A673 (cell line): ENCODE measurements around the gene C9orf50. TPM values are rescaled to one million over a fixed set of nuclear protein-coding genes. Genes with fewer than 3 reads are reported as not detected.

Experiments
- BruUV-seq: library from RNA; stranded (reverse); fragments of 400-500 nt; replicated peaks from 2 replicates; lab custom pipeline; 2021; lab: Mats Ljungman, UMichigan
- CTCF ChIA-PET: fragments of 300-600 bp; sonication (Branson Sonifier 250); formaldehyde crosslinking; loops from one replicate; lab custom pipeline; 2022; ENCODE audit warnings: antibody characterized with exemption; lab: Charles Lee
- POLR2A ChIA-PET: fragments of 300-600 bp; sonication (Branson Sonifier 250); formaldehyde crosslinking; loops from one replicate; lab custom pipeline; 2022; ENCODE audit warnings: antibody characterized with exemption; ENCODE audit not compliant: low non-redundant PET; lab: Charles Lee
- DNase-seq: peaks from one replicate; pipeline ENCODE4 v3.0.0-alpha.2; 2015; ENCODE audit warnings: low spot score
- H3K27ac ChIP-seq: fragments of 200-600 bp; sonication (generic); 2 replicates; pipeline ENCODE4 v1.5.1; 2016; ENCODE audit warnings: mixed run types, low read depth, mild to moderate bottlenecking, mixed read lengths, antibody characterized with exemption, low read length; ENCODE audit not compliant: poor library complexity, severe bottlenecking
- H3K27me3 ChIP-seq: fragments of 200-600 bp; sonication (generic); replicated peaks from 2 replicates; pipeline ENCODE4 v1.6.1; 2017; ENCODE audit warnings: mixed run types, low read depth, mild to moderate bottlenecking, mixed read lengths, antibody characterized with exemption, low read length; ENCODE audit not compliant: insufficient read depth, poor library complexity
- H3K36me3 ChIP-seq: fragments of 200-600 bp; sonication (generic); 2 replicates; pipeline ENCODE4 v1.6.1; 2016; ENCODE audit warnings: mixed run types, mild to moderate bottlenecking, mixed read lengths, antibody characterized with exemption, low read length; ENCODE audit not compliant: insufficient read depth, poor library complexity, severe bottlenecking
- H3K4me1 ChIP-seq: fragments of 200-600 bp; sonication (generic); 2 replicates; pipeline ENCODE4 v1.6.1; 2017; ENCODE audit warnings: mixed run types, mild to moderate bottlenecking, mixed read lengths, antibody characterized with exemption, low read length; ENCODE audit not compliant: insufficient read depth, poor library complexity, severe bottlenecking
- H3K4me3 ChIP-seq: fragments of 200-600 bp; sonication (generic); 2 replicates; pipeline ENCODE4 v1.5.1; 2016; ENCODE audit warnings: low read depth, mixed run types, mild to moderate bottlenecking, mixed read lengths, low read length; ENCODE audit not compliant: poor library complexity, severe bottlenecking
- H3K9me3 ChIP-seq: fragments of 200-600 bp; sonication (generic); 2 replicates; pipeline ENCODE4 v1.6.1; 2016; ENCODE audit warnings: mixed run types, low read depth, mild to moderate bottlenecking, mixed read lengths, antibody characterized with exemption, low read length; ENCODE audit not compliant: poor library complexity, severe bottlenecking
- EZH2 ChIP-seq: fragments of 200-600 bp; sonication (generic); IDR thresholded peaks from 2 replicates; pipeline ENCODE4 v1.6.1; 2017; ENCODE audit warnings: borderline replicate concordance, low read depth, mild to moderate bottlenecking, mixed read lengths, antibody characterized with exemption, low read length; ENCODE audit not compliant: poor library complexity, severe bottlenecking
- intact Hi-C: fragments of 100-400 bp; cut with micrococcal nuclease; formaldehyde crosslinking; loops from one replicate; pipeline ENCODE4 v1.10.0; 2022; ENCODE audit not compliant: unreplicated experiment
- total RNA-seq: library from RNA; stranded (reverse); gene quantifications from 2 replicates; pipeline ENCODE4 v1.2.3, GENCODE V29; 2021
- TF ChIP-seq, protein P1 (sequence below): fragments of 300-800, 200-600 bp; sonication (generic); conservative IDR thresholded peaks from 2 replicates; pipeline ENCODE4 v1.5.1; 2017; ENCODE audit warnings: low read depth, mild to moderate bottlenecking, antibody characterized with exemption, low read length, moderate library complexity, mixed read lengths

The C9orf50 gene
- total RNA-seq, 1 experiment from 2014 or later = not detected

DNA sequence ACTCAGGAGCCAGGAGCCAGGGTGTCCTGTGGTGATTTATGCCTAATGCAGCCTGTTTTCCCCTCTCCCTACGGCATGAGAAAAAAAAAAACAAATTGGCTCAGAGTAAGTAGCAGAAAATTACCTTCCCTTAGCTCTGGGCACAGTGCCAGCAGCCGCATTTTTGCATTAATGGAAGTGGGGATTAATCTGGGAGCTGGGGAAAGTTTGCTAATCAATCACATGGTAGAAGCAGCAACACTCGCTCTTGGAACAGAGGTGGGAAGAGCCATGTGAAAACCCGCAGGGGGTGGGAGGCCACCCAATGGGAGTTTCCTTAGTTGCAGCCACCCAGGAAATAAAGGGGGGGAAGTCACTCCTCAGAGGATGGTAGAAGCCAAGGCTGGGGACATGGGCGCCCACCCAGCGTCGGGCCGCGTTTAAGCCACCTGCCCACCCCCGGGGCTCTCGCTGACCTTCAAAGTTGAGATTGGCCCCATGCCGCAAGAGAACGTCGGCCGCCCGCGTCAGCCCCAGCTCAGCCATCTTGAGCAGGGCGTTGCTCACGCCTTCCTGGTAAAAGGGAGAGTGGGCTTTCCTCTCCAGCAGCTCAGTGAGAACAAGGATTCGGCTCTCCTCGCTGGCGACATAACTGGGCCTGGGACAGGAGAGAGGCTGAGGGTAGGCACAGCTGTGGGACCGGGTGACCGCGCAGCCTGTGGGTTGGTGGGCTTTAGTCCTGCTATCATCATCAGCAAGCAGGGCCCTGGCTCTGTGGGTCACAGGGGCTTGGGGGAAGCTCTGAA, 19.4 kb upstream of the C9orf50 start:
- Histone ChIP-seq H3K4me1 (peaks cover 14% of the 10 kb centered on the region), H3K27ac (peak overlapping the region; percentile 85), H3K4me3 (peak overlapping the region; percentile 91), H3K9me3 (no peaks in the 10 kb centered on the region), H3K27me3 (no peaks in the 10 kb centered on the region), H3K36me3 (peaks cover 35% of the 10 kb centered on the region)
- peak; percentile 98 for DNase-seq
- POLR2A ChIA-PET = interaction anchor here (0.6 to 0.7 kb wide), 3 partner anchors 219 to 500 kb away, joined by 4 to 16 read pairs (median 5); no protein-coding TSS in a partner anchor
- BruUV-seq = no TSS peak
- intact Hi-C loops = loop anchor here (1.0 to 5.0 kb wide), 3 partner anchors 87 to 497 kb away; no protein-coding TSS in a partner anchor
- CTCF ChIA-PET = interaction anchor here (0.6 to 2.1 kb wide), 9 partner anchors 13 to 760 kb away, joined by 3 to 12 read pairs (median 5); no protein-coding TSS in a partner anchor
- TF ChIP-seq, protein P1, sequence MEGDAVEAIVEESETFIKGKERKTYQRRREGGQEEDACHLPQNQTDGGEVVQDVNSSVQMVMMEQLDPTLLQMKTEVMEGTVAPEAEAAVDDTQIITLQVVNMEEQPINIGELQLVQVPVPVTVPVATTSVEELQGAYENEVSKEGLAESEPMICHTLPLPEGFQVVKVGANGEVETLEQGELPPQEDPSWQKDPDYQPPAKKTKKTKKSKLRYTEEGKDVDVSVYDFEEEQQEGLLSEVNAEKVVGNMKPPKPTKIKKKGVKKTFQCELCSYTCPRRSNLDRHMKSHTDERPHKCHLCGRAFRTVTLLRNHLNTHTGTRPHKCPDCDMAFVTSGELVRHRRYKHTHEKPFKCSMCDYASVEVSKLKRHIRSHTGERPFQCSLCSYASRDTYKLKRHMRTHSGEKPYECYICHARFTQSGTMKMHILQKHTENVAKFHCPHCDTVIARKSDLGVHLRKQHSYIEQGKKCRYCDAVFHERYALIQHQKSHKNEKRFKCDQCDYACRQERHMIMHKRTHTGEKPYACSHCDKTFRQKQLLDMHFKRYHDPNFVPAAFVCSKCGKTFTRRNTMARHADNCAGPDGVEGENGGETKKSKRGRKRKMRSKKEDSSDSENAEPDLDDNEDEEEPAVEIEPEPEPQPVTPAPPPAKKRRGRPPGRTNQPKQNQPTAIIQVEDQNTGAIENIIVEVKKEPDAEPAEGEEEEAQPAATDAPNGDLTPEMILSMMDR = no peak
- no peak for TF ChIP-seq EZH2

DNA sequence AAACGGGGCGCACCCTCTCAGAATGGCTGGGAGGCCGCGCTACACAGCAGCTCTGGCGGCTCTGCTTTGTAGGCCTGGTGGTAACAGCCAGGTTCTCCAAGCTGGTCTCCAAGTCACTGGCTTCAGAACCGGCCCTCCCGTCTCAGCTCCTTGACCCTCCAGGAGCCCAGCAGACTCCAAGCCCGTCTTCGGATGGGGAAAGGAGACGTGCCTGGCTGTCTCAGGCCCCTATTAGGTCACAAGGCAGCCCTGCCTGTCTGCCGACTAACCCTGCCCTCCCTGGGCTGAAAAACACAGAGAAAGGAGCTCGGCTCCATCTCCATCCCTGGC, 18.8 kb upstream of the C9orf50 start:
- intact Hi-C loops = loop anchor here (1.0 to 5.0 kb wide), 3 partner anchors 88 to 496 kb away; no protein-coding TSS in a partner anchor
- no peaks in the 10 kb centered on the region for H3K9me3 ChIP-seq
- TF ChIP-seq, protein P1 = no peak
- no peak for TF ChIP-seq EZH2
- CTCF ChIA-PET = interaction anchor here (0.6 to 2.1 kb wide), 6 partner anchors 12 to 513 kb away, joined by 3 to 12 read pairs (median 5); no protein-coding TSS in a partner anchor
- H3K4me3 ChIP-seq = peak overlapping the region; percentile 91
- H3K4me1 ChIP-seq = peaks cover 14% of the 10 kb centered on the region
- no TSS peak for BruUV-seq
- H3K27me3 ChIP-seq = no peaks in the 10 kb centered on the region
- POLR2A ChIA-PET = interaction anchor here (0.6 to 0.7 kb wide), 2 partner anchors 253 to 499 kb away, joined by 4 to 16 read pairs; no protein-coding TSS in a partner anchor
- peaks cover 40% of the 10 kb centered on the region for H3K36me3 ChIP-seq
- no peak for DNase-seq
- H3K27ac ChIP-seq = peak overlapping the region; percentile 85

DNA sequence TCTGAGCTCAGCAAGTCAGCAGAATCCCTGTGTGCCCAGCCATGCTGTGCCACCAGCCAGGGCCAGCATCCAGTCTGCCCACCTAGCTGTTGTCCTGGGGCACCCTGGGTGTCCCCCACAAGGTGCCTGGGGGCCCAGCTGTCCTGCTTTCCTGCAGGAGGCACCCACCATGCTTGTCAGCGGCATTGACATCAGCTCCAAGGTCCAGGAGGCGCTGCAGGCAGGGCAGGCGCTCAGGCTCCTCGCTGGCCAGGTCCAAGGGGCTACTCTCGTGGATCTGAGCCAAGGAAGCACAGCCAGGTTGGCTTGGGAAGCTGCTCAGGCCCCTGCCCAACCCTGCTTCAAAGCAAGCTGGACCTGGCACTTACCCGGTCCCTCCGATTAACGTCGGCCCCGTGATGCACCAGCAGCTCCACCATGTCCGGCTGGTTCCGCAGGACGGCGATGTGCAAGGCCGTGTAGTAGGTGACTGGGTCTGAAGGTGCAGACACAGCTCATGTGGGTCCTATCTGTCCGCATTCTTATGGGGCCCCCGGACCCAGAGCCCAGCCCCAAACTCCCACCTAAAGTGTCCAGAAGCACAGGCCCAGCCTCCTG, 18.2 kb upstream of the C9orf50 start:
- Histone ChIP-seq H3K27me3 (no peaks in the 10 kb centered on the region), H3K4me1 (peaks cover 14% of the 10 kb centered on the region), H3K36me3 (peaks cover 45% of the 10 kb centered on the region), H3K27ac (peak overlapping the region; percentile 85), H3K9me3 (no peaks in the 10 kb centered on the region), H3K4me3 (peak overlapping the region; percentile 91)
- no TSS peak for BruUV-seq
- TF ChIP-seq, protein P1 = no peak
- TF ChIP-seq EZH2 = no peak
- intact Hi-C loops = no loop called here
- POLR2A ChIA-PET = no interaction called here
- no peak for DNase-seq
- CTCF ChIA-PET = interaction anchor here (1.3 to 2.1 kb wide), 3 partner anchors 499 to 512 kb away, joined by 5 to 12 read pairs (median 10); no protein-coding TSS in a partner anchor
